Measurements from ENCODE around the gene CTNNAL1.

- TF ChIP-seq, protein P1, sequence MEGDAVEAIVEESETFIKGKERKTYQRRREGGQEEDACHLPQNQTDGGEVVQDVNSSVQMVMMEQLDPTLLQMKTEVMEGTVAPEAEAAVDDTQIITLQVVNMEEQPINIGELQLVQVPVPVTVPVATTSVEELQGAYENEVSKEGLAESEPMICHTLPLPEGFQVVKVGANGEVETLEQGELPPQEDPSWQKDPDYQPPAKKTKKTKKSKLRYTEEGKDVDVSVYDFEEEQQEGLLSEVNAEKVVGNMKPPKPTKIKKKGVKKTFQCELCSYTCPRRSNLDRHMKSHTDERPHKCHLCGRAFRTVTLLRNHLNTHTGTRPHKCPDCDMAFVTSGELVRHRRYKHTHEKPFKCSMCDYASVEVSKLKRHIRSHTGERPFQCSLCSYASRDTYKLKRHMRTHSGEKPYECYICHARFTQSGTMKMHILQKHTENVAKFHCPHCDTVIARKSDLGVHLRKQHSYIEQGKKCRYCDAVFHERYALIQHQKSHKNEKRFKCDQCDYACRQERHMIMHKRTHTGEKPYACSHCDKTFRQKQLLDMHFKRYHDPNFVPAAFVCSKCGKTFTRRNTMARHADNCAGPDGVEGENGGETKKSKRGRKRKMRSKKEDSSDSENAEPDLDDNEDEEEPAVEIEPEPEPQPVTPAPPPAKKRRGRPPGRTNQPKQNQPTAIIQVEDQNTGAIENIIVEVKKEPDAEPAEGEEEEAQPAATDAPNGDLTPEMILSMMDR (IDR thresholded peaks at IDR 0.05; ENCODE audit: extremely low read depth in 1 of 2, insufficient read depth in 1 of 2, low read depth in 1 of 2, low read length in 2 of 2): no peak
- no peak for TF ChIP-seq POLR2AphosphoS5 (IDR thresholded peaks at IDR 0.05; ENCODE audit: insufficient read depth, low read depth, low read length)
- TF ChIP-seq POLR2A (IDR thresholded peaks at IDR 0.05; ENCODE audit: low read depth, low read length): no peak
- TF ChIP-seq JUN (IDR thresholded peaks at IDR 0.05; ENCODE audit: borderline replicate concordance, insufficient read depth, insufficient read length, low read depth): no peak
- TF ChIP-seq EZH2 (IDR thresholded peaks at IDR 0.05; ENCODE audit: borderline replicate concordance, low read depth, low read length, severe bottlenecking): no peak
- no peak for TF ChIP-seq FOS (IDR thresholded peaks at IDR 0.05; ENCODE audit: borderline replicate concordance, insufficient read depth, low read length)
Observed at GRCh38 chr9:108910914-108911313, 102.4 kb downstream of the CTNNAL1 start.
